ENCODE measurements around the gene ARHGDIA. TPM values are rescaled to one million over a fixed set of nuclear protein-coding genes. Genes with fewer than 3 reads are reported as not detected.

ARHGDIA gene
- total RNA-seq, 1 experiment from 2014 or later, result 667 TPM

DNA sequence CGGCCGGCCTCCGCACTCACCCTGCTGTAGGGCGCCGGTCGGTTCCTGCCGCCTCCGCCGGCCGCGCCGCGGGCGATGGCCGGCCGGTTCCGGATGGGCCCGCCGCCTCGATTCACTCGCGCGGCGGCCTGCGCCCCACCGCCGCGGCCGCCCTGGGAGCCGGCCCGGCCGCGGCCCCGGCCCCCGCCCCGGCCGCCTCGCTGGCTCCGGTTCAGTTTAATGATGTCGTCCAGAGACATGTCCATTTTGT, 20.1 kb upstream of the ARHGDIA start:
- H3K27ac ChIP-seq (ENCODE audit: low read depth, low read length, poor library complexity, severe bottlenecking), result peak overlapping the region; percentile 98

DNA sequence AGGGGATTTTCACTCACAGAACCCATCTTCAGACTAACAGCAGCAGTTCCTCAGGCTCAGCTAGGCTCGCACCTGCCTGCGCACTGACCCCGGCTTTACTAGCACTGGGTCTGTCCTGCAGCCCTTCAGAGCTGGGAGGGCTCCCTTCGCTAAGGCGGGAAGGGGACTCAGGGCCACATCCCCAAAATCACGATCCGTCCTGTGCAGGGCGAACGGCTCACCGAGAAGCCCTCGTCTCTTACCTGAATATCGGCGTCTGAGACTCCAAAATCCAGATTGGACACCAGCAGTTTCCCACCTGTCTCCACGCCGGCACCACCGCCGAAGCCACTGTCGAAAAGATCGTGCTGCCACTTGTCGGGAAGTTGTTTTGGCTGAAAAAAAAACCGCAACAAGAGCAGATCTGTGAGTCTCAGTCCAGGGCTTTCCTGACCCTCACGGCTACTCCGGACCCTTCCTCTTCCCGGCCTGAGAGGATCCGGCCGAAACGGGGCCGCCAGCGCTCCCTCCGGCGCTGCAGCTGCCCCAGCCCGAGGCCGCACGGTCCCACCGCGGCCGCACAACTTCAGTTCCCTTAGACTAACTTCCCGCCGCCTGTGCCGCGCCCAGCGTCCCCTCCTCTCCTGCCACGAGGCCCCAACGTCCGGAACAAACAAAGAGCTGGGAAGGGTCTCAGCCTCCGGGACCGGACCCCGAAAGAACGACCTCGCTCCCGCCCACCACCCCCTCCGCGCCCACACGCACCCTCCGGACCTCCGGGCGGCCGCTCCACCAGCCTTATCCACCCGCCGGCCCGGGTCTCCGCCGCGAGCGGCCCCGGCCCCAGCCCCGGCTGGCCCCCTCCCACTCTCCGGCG, 19.5 kb upstream of the ARHGDIA start:
- peak overlapping the region; percentile 98 for H3K27ac ChIP-seq (ENCODE audit: low read depth, low read length, poor library complexity, severe bottlenecking)
- H3K36me3 ChIP-seq (ENCODE audit: insufficient read depth, low read length, poor library complexity, severe bottlenecking), result peaks cover 57% of the 10 kb centered on the region
- H3K4me1 ChIP-seq (ENCODE audit: insufficient read depth, low read length, poor library complexity, severe bottlenecking), result peaks cover 11% of the 10 kb centered on the region
- TF ChIP-seq EZH2 (IDR thresholded peaks at IDR 0.05; ENCODE audit: borderline replicate concordance, low read depth, low read length, poor library complexity, severe bottlenecking), result no peak
- TF ChIP-seq, protein P1, sequence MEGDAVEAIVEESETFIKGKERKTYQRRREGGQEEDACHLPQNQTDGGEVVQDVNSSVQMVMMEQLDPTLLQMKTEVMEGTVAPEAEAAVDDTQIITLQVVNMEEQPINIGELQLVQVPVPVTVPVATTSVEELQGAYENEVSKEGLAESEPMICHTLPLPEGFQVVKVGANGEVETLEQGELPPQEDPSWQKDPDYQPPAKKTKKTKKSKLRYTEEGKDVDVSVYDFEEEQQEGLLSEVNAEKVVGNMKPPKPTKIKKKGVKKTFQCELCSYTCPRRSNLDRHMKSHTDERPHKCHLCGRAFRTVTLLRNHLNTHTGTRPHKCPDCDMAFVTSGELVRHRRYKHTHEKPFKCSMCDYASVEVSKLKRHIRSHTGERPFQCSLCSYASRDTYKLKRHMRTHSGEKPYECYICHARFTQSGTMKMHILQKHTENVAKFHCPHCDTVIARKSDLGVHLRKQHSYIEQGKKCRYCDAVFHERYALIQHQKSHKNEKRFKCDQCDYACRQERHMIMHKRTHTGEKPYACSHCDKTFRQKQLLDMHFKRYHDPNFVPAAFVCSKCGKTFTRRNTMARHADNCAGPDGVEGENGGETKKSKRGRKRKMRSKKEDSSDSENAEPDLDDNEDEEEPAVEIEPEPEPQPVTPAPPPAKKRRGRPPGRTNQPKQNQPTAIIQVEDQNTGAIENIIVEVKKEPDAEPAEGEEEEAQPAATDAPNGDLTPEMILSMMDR (conservative IDR thresholded peaks at IDR 0.05; ENCODE audit: low read depth, low read length), result no peak
- DNase-seq (ENCODE audit: low spot score), result no peak
- ChIA-PET CTCF (no interaction called here), POLR2A (ENCODE audit: low non-redundant PET) (no interaction called here)
- H3K27me3 ChIP-seq (replicated peaks; ENCODE audit: insufficient read depth, low read depth, low read length, poor library complexity), result no peaks in the 10 kb centered on the region
- H3K4me3 ChIP-seq (ENCODE audit: low read depth, low read length, poor library complexity, severe bottlenecking), result peak overlapping the region; percentile 80
- no peaks in the 10 kb centered on the region for H3K9me3 ChIP-seq (ENCODE audit: low read depth, low read length, poor library complexity, severe bottlenecking)
- intact Hi-C loops (cut with micrococcal nuclease; ENCODE audit: unreplicated experiment), result no loop called here
- no TSS peak for BruUV-seq (replicated peaks)

More for the DNA sequence above, 20.1 kb upstream of the ARHGDIA start:
- intact Hi-C loops (cut with micrococcal nuclease; ENCODE audit: unreplicated experiment), result no loop called here
- peaks cover 57% of the 10 kb centered on the region for H3K36me3 ChIP-seq (ENCODE audit: insufficient read depth, low read length, poor library complexity, severe bottlenecking)
- BruUV-seq (replicated peaks), result no TSS peak
- H3K4me1 ChIP-seq (ENCODE audit: insufficient read depth, low read length, poor library complexity, severe bottlenecking), result peaks cover 11% of the 10 kb centered on the region
- H3K9me3 ChIP-seq (ENCODE audit: low read depth, low read length, poor library complexity, severe bottlenecking), result no peaks in the 10 kb centered on the region
- ChIA-PET POLR2A (ENCODE audit: low non-redundant PET) (no interaction called here), CTCF (no interaction called here)
- no peak for TF ChIP-seq EZH2 (IDR thresholded peaks at IDR 0.05; ENCODE audit: borderline replicate concordance, low read depth, low read length, poor library complexity, severe bottlenecking)
- TF ChIP-seq, protein P1 (conservative IDR thresholded peaks at IDR 0.05; ENCODE audit: low read depth, low read length), result no peak
- DNase-seq (ENCODE audit: low spot score), result no peak
- H3K27me3 ChIP-seq (replicated peaks; ENCODE audit: insufficient read depth, low read depth, low read length, poor library complexity), result no peaks in the 10 kb centered on the region
- H3K4me3 ChIP-seq (ENCODE audit: low read depth, low read length, poor library complexity, severe bottlenecking), result peak overlapping the region; percentile 80

DNA sequence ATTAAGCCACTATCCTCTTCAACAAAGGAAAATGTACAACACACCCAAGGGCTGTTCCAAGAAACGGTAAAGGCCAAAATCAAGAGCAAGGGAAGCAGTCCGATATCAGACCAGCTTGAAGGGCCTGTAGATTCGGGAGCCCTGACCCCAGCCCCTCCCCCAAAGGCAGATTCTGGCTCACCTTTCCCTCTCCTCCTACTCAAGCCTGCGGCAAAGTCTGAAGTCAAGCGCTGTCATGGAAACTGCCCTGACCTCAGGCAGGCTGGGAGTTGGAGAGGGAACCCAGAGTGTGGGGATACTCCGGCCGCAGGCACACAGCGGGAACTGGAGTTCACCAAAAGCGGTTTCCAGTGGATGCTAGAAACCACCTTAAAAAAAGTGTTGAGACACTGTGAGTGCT, 18.5 kb upstream of the ARHGDIA start:
- Histone ChIP-seq H3K27ac (ENCODE audit: low read depth, low read length, poor library complexity, severe bottlenecking) (peak overlapping the region; percentile 98), H3K27me3 (replicated peaks; ENCODE audit: insufficient read depth, low read depth, low read length, poor library complexity) (no peaks in the 10 kb centered on the region), H3K4me3 (ENCODE audit: low read depth, low read length, poor library complexity, severe bottlenecking) (peak overlapping the region; percentile 80), H3K36me3 (ENCODE audit: insufficient read depth, low read length, poor library complexity, severe bottlenecking) (peaks cover 54% of the 10 kb centered on the region), H3K4me1 (ENCODE audit: insufficient read depth, low read length, poor library complexity, severe bottlenecking) (peaks cover 11% of the 10 kb centered on the region), H3K9me3 (ENCODE audit: low read depth, low read length, poor library complexity, severe bottlenecking) (no peaks in the 10 kb centered on the region)
- TF ChIP-seq, protein P1 (conservative IDR thresholded peaks at IDR 0.05; ENCODE audit: low read depth, low read length), result no peak
- TF ChIP-seq EZH2 (IDR thresholded peaks at IDR 0.05; ENCODE audit: borderline replicate concordance, low read depth, low read length, poor library complexity, severe bottlenecking), result no peak
- ChIA-PET POLR2A (ENCODE audit: low non-redundant PET) (no interaction called here), CTCF (no interaction called here)
- intact Hi-C loops (cut with micrococcal nuclease; ENCODE audit: unreplicated experiment), result no loop called here
- DNase-seq (ENCODE audit: low spot score), result no peak
- no TSS peak for BruUV-seq (replicated peaks)

Measured in A673 (cell line).